Mesendoderm (in vitro differentiated cells): ENCODE results near the gene RAPGEF5.

Experiments
- DNase-seq: peaks from one replicate; pipeline ENCODE4 v3.0.0; 2013
- H2AK5ac ChIP-seq: 2 replicates; pipeline ENCODE4 v1.6.1; 2013; ENCODE audit warnings: low read length, inconsistent platforms
- H2BK120ac ChIP-seq: 2 replicates; pipeline ENCODE4 v1.6.1; 2013; ENCODE audit warnings: low read depth, mild to moderate bottlenecking, low read length, moderate library complexity, mixed read lengths
- H2BK15ac ChIP-seq: replicated peaks from 2 replicates; pipeline ENCODE4 v1.6.1; 2013; ENCODE audit warnings: low read depth, mild to moderate bottlenecking, moderate library complexity
- H2BK5ac ChIP-seq: 2 replicates; pipeline ENCODE4 v1.6.1; 2013; ENCODE audit warnings: low read length, inconsistent platforms
- H3K18ac ChIP-seq: 2 replicates; pipeline ENCODE4 v1.6.1; 2013; ENCODE audit warnings: mild to moderate bottlenecking, low read length, mixed read lengths
- H3K23ac ChIP-seq: one replicate; pipeline ENCODE4 v1.6.1; 2013; ENCODE audit warnings: low read length
- H3K27ac ChIP-seq: 2 replicates; pipeline ENCODE4 v1.5.1; 2013; ENCODE audit warnings: low read depth, mild to moderate bottlenecking, inconsistent platforms, low read length, moderate library complexity
- H3K27me3 ChIP-seq: 2 replicates; pipeline ENCODE4 v1.6.1; 2013; ENCODE audit warnings: low read length, control low read depth, mild to moderate bottlenecking, inconsistent platforms; ENCODE audit not compliant: insufficient read depth, poor library complexity
- H3K36me3 ChIP-seq: 2 replicates; pipeline ENCODE4 v1.6.1; 2013; ENCODE audit warnings: low read length, inconsistent platforms; ENCODE audit not compliant: control insufficient read depth, insufficient read depth
- H3K4ac ChIP-seq: one replicate; pipeline ENCODE4 v1.6.1; 2013; ENCODE audit warnings: low read depth, mild to moderate bottlenecking, low read length, moderate library complexity
- H3K4me1 ChIP-seq: 2 replicates; pipeline ENCODE4 v1.6.1; 2013; ENCODE audit warnings: low read depth, low read length, inconsistent platforms; ENCODE audit not compliant: control insufficient read depth
- H3K4me2 ChIP-seq: 2 replicates; pipeline ENCODE4 v1.6.1; 2013; ENCODE audit warnings: low read length
- H3K4me3 ChIP-seq: 2 replicates; pipeline ENCODE4 v1.5.1; 2013; ENCODE audit warnings: mild to moderate bottlenecking, low read length
- H3K56ac ChIP-seq: one replicate; pipeline ENCODE4 v1.6.1; 2013; ENCODE audit warnings: low read length
- H3K79me1 ChIP-seq: 2 replicates; pipeline ENCODE4 v1.6.1; 2013; ENCODE audit warnings: low read length, inconsistent platforms
- H3K79me2 ChIP-seq: 2 replicates; pipeline ENCODE4 v1.6.1; 2013; ENCODE audit warnings: mild to moderate bottlenecking, low read length; ENCODE audit not compliant: control insufficient read depth, insufficient read depth
- H3K9ac ChIP-seq: 2 replicates; pipeline ENCODE4 v1.6.1; 2013; ENCODE audit warnings: low read length, inconsistent platforms
- H4K5ac ChIP-seq: one replicate; pipeline ENCODE4 v1.6.1; 2013; ENCODE audit warnings: low read length
- H4K8ac ChIP-seq: one replicate; pipeline ENCODE4 v1.6.1; 2013; ENCODE audit warnings: low read depth, mild to moderate bottlenecking, control low read depth, low read length, moderate library complexity
- WGBS: extraction: QIAGEN DNeasy Blood & Tissue Kit; methylation state at CpG from one replicate; pipeline ENCODE4 v1.1.7; 2013; ENCODE audit warnings: low lambda C conversion rate, missing lambda C conversion rate; ENCODE audit not compliant: insufficient coverage; ENCODE audit errors: extremely low coverage; 5-methylcytosine and 5-hydroxymethylcytosine counted together

The RAPGEF5 gene

DNA sequence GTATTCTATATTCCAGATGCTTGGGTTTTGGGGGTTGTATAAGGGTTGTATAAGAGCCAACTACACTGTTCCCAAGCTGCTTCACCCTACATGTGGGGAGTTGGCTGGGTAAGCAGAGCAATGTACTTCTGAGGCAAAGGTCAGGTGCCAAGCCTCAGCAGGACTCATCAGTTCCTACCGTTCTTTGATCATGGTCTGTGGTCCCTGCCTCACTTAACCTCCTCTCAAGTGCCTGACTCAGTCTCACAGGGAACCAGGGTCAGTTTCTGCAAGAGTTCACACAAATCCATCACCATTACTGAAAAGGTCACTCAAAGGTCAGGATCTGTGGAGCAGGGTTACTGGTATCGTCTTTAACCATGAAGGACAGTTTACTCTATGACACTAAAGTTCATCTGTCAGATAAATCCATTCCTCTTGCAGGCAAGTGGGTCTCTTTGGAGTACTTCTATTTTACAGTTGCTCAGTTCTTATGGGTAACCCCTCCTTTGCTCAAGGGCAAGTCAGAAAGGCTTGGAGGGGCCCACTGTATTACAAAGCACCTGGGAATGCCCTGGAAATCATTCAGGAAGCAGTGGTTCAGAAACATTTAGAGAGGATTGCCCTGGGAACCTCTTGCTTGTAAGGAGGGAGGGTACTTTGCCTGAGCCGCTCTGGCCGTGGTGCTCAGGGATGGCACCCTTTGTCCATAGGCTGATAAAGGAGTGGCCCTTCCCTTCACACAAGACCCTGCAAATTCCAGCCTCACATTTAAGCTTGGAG lies 227.0 kb downstream of the RAPGEF5 start:
- Histone ChIP-seq H3K56ac (no peak overlapping the region), H2BK5ac (no peak overlapping the region), H3K18ac (no peak overlapping the region), H3K4me2 (no peak overlapping the region), H3K4ac (no peak overlapping the region), H3K36me3 (no peaks in the 10 kb centered on the region), H2BK120ac (no peak overlapping the region), H3K27me3 (no peaks in the 10 kb centered on the region), H3K79me1 (no peaks in the 10 kb centered on the region), H2BK15ac (no peak overlapping the region), H3K27ac (no peak overlapping the region), H2AK5ac (no peak overlapping the region), H3K4me3 (no peak overlapping the region), H3K23ac (no peak overlapping the region), H3K9ac (no peak overlapping the region), H3K79me2 (no peaks in the 10 kb centered on the region), H3K4me1 (no peaks in the 10 kb centered on the region), H4K5ac (no peak overlapping the region), H4K8ac (no peak overlapping the region)
- no CpG with 5 or more reads among the region's 4 CpGs for WGBS
- no peak for DNase-seq

GRCh38 chr7:22129166-22129565 lies 227.8 kb downstream of the RAPGEF5 start:
- H4K5ac ChIP-seq = no peak overlapping the region
- no peak for DNase-seq
- no peak overlapping the region for H3K27ac ChIP-seq
- H3K56ac ChIP-seq = no peak overlapping the region
- H3K9ac ChIP-seq = no peak overlapping the region
- H3K27me3 ChIP-seq = no peaks in the 10 kb centered on the region
- no peak overlapping the region for H4K8ac ChIP-seq
- no peak overlapping the region for H3K4me3 ChIP-seq
- no peak overlapping the region for H3K4ac ChIP-seq
- no peak overlapping the region for H3K4me2 ChIP-seq
- no peaks in the 10 kb centered on the region for H3K36me3 ChIP-seq
- H2BK120ac ChIP-seq = no peak overlapping the region
- H2BK5ac ChIP-seq = no peak overlapping the region
- no peaks in the 10 kb centered on the region for H3K79me2 ChIP-seq
- H2BK15ac ChIP-seq = no peak overlapping the region
- H3K23ac ChIP-seq = no peak overlapping the region
- H3K79me1 ChIP-seq = no peaks in the 10 kb centered on the region
- no peaks in the 10 kb centered on the region for H3K4me1 ChIP-seq
- no peak overlapping the region for H3K18ac ChIP-seq
- no peak overlapping the region for H2AK5ac ChIP-seq
- no CpG with 5 or more reads among the region's 6 CpGs for WGBS

GRCh38 chr7:22128528-22128920 lies 228.4 kb downstream of the RAPGEF5 start:
- Histone ChIP-seq H3K4me1 (no peaks in the 10 kb centered on the region), H2BK15ac (no peak overlapping the region), H2BK120ac (no peak overlapping the region), H3K4me3 (no peak overlapping the region), H3K9ac (no peak overlapping the region), H2BK5ac (no peak overlapping the region), H4K5ac (no peak overlapping the region), H3K27ac (no peak overlapping the region), H3K4ac (no peak overlapping the region), H3K23ac (no peak overlapping the region), H3K4me2 (no peak overlapping the region), H3K36me3 (no peaks in the 10 kb centered on the region), H4K8ac (no peak overlapping the region), H3K79me1 (no peaks in the 10 kb centered on the region), H3K56ac (no peak overlapping the region), H3K79me2 (no peaks in the 10 kb centered on the region), H3K18ac (no peak overlapping the region), H3K27me3 (no peaks in the 10 kb centered on the region), H2AK5ac (no peak overlapping the region)
- WGBS = no CpG with 5 or more reads among the region's 4 CpGs
- DNase-seq = no peak

GRCh38 chr7:22127835-22128527 lies 229.0 kb downstream of the RAPGEF5 start:
- Histone ChIP-seq H2AK5ac (no peak overlapping the region), H3K79me1 (no peaks in the 10 kb centered on the region), H3K4me2 (no peak overlapping the region), H4K5ac (no peak overlapping the region), H3K9ac (no peak overlapping the region), H3K56ac (no peak overlapping the region), H3K27ac (no peak overlapping the region), H2BK5ac (no peak overlapping the region), H3K79me2 (no peaks in the 10 kb centered on the region), H3K4me1 (no peaks in the 10 kb centered on the region), H3K4me3 (no peak overlapping the region), H3K36me3 (no peaks in the 10 kb centered on the region), H2BK120ac (no peak overlapping the region), H3K27me3 (no peaks in the 10 kb centered on the region), H3K23ac (no peak overlapping the region), H3K4ac (no peak overlapping the region), H2BK15ac (no peak overlapping the region), H4K8ac (no peak overlapping the region), H3K18ac (no peak overlapping the region)
- DNase-seq = no peak
- WGBS = no CpG with 5 or more reads among the region's 6 CpGs

- Histone ChIP-seq H3K18ac (no peak overlapping the region), H3K9ac (no peak overlapping the region), H3K79me1 (no peaks in the 10 kb centered on the region), H3K23ac (no peak overlapping the region), H2BK120ac (no peak overlapping the region), H3K4me1 (no peaks in the 10 kb centered on the region), H2BK5ac (no peak overlapping the region), H3K4me2 (no peak overlapping the region), H4K8ac (no peak overlapping the region), H3K56ac (no peak overlapping the region), H3K4me3 (no peak overlapping the region), H2AK5ac (no peak overlapping the region), H3K36me3 (no peaks in the 10 kb centered on the region), H3K4ac (no peak overlapping the region), H3K27me3 (no peaks in the 10 kb centered on the region), H2BK15ac (no peak overlapping the region), H3K27ac (no peak overlapping the region), H3K79me2 (no peaks in the 10 kb centered on the region), H4K5ac (no peak overlapping the region)
- WGBS = no CpG with 5 or more reads among the region's 6 CpGs
- DNase-seq = no peak
Measured at GRCh38 chr7:22125436-22125835, 231.5 kb downstream of the RAPGEF5 start.
